GM21825 (cell line): ENCODE data around the gene SLC29A1.

ENCODE experiments used
- ATAC-seq: cut with Tn5 transposase; IDR thresholded peaks from one replicate; pipeline ENCODE4 v1.9.1; 2021; ENCODE audit warnings: mild to moderate bottlenecking, moderate library complexity; ENCODE audit not compliant: unreplicated experiment

Gene SLC29A1

DNA sequence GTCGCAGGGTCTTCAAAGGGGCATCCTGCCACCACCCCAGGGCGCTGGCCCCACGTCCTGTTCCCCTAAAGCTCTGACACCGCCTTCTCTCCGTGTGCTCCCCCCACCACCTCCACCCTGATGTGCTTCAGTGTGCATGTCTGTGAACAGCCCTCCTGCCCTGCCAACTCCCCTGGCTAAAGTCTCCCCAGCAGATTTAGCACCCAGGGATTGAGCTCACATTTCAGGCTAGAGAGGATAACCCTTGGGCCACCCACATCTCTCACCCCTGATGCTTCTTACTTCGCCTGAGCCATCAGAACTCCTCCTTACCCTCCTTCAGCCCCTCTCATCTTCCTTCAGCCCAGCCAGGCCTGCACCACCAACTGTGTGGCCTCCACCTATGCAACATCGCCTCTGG, 54.4 kb downstream of the SLC29A1 start:
- ATAC-seq, result no peak

DNA sequence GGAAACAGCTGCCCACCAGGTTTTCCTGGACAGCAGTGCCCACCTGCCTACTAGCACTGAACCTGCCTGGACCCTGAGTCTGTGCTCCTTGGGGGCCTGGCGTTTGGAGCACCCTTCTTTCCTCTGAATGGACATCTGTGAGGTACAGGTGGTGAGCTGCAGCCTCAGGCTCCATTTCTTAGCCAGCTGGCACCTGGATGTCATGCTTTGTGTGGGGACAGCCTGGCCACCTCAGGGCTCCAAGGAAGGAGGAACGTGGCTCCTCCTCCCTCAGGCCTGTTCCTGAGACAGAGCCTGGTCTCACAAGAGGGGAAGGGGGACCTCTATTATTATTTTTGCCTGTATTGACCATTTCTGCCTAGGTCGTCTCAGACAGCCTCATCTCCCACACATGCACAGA, 54.9 kb downstream of the SLC29A1 start:
- no peak for ATAC-seq

DNA sequence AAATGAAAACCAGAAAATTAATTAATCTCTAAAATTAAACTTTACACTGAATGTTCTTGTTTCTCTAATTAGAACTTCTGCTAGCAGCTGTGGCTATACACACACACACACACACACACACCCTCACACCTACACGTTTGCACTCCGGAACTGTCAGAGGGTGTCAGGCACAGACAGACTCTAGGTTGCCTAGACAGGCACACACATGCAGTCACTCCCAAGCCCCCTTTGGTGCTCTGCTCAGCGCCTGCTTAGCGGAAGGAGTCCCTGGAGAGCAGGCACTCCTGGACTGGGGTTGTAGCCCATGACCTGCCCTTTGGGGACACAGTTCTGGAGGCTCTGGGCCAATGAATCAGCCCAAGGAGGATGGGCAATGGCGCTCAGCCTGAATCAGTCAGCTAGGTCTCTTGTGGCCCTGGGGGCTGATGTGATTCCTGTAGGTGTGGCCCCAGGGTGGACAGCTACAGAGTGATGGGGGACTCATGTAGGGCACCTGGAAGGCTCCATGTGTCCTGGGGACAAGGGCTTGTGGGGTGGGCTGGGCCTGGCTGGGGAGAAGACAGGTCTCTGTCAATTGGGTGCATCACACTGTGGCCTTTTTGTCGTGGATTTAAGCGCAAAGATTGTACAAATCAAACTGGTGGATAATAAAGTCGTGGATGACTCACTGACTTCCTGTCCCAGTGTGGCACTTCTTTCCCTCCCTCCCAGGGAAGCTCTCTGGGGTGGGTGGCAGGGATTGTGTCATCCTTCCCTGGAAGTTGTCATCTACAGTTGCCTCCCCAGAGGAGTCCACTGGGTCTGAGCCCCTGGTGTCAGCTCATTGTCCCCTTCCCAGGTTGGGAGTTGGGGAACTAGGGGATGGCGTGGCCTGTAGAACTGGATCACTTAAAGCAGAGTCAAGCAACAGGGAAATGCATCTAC, 55.6 kb downstream of the SLC29A1 start:
- no peak for ATAC-seq
